Activated CD8-positive, alpha-beta memory T cell treated with anti-CD3 and anti-CD28 coated beads, Interleukin-2, amount 10 ng/mL, durations not matched to agents 7 days and 5 days (primary cell): Measurements from ENCODE around the gene RBFOX1. TPM values are rescaled to one million over a fixed set of nuclear protein-coding genes. Genes with fewer than 3 reads are reported as not detected.

Experiments used
- ATAC-seq: fragments of 150-1000 bp; cut with Tn5 transposase; one replicate; pipeline ENCODE4 v1.10.0; 2021; ENCODE audit warnings: moderate library complexity
- CTCF ChIA-PET: fragments of 350-600 bp; sonication (Branson Sonifier 250); formaldehyde crosslinking; loops from one replicate; lab custom pipeline; 2021; ENCODE audit warnings: antibody characterized with exemption; lab: Charles Lee
- DNase-seq: peaks from one replicate; pipeline ENCODE4 v3.0.0-alpha.2; 2020
- H3K27ac Mint-ChIP-seq: one replicate; pipeline ENCODE4 v1.8.0; 2021; ENCODE audit warnings: mild to moderate bottlenecking, mixed read lengths
- H3K27me3 Mint-ChIP-seq: one replicate; pipeline ENCODE4 v1.8.0; 2021; ENCODE audit warnings: mixed read lengths
- H3K36me3 Mint-ChIP-seq: one replicate; pipeline ENCODE4 v1.8.0; 2021; ENCODE audit warnings: mild to moderate bottlenecking, mixed read lengths
- H3K4me1 Mint-ChIP-seq: one replicate; pipeline ENCODE4 v1.8.0; 2021; ENCODE audit warnings: mixed read lengths
- H3K4me3 Mint-ChIP-seq: one replicate; pipeline ENCODE4 v1.8.0; 2021; ENCODE audit warnings: mild to moderate bottlenecking, moderate library complexity, mixed read lengths
- H3K9me3 Mint-ChIP-seq: one replicate; pipeline ENCODE4 v1.8.0; 2022; ENCODE audit warnings: low read depth, mixed read lengths
- total RNA-seq, 2 experiments: library from RNA; stranded (reverse); gene quantifications; one replicate each; pipeline ENCODE4 v1.2.3, GENCODE V29; 2021

Gene RBFOX1
- total RNA-seq, 2 experiments from 2014 or later = not detected

- H3K27ac Mint-ChIP-seq = no peak overlapping the region
- DNase-seq = no peak
- no peaks in the 10 kb centered on the region for H3K4me1 Mint-ChIP-seq
- H3K9me3 Mint-ChIP-seq = peaks cover 21% of the 10 kb centered on the region
- H3K4me3 Mint-ChIP-seq = no peak overlapping the region
- H3K36me3 Mint-ChIP-seq = no peaks in the 10 kb centered on the region
- ATAC-seq = no peak
- H3K27me3 Mint-ChIP-seq = no peaks in the 10 kb centered on the region
- CTCF ChIA-PET = no interaction called here
These were observed 34.6 kb downstream of the RBFOX1 start for GRCh38 chr16:7366993-7367880.

- no peaks in the 10 kb centered on the region for H3K36me3 Mint-ChIP-seq
- peaks cover 25% of the 10 kb centered on the region for H3K9me3 Mint-ChIP-seq
- DNase-seq (no peak), ATAC-seq (no peak)
- H3K27ac Mint-ChIP-seq = no peak overlapping the region
- H3K4me3 Mint-ChIP-seq = no peak overlapping the region
- H3K4me1 Mint-ChIP-seq = no peaks in the 10 kb centered on the region
- CTCF ChIA-PET = no interaction called here
- no peaks in the 10 kb centered on the region for H3K27me3 Mint-ChIP-seq
These were observed 36.6 kb downstream of the RBFOX1 start for GRCh38 chr16:7369204-7369603.

DNA sequence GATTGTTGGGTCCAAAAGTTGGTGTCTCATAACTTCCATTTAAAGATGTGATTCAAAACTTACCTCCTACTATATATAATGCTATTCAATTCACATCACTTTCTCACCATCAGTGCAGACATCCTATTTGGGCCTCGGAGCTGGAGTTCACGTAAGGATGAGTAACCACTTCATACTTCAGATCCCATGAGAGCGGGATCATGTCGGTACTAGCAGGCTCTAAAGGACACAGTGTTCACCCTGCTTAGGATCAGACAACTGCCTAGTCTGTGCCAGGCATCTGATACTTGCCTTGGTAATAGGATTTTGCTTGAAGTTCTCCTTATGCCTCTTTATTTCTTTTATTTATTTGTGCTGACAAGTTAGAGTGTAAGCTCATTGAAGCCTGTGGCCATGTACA lies 39.5 kb downstream of the RBFOX1 start:
- Mint-ChIP-seq H3K27ac (no peak overlapping the region), H3K36me3 (no peaks in the 10 kb centered on the region), H3K27me3 (no peaks in the 10 kb centered on the region), H3K4me1 (no peaks in the 10 kb centered on the region), H3K4me3 (no peak overlapping the region), H3K9me3 (peaks cover 18% of the 10 kb centered on the region)
- ATAC-seq (no peak), DNase-seq (no peak)
- CTCF ChIA-PET = no interaction called here

DNA sequence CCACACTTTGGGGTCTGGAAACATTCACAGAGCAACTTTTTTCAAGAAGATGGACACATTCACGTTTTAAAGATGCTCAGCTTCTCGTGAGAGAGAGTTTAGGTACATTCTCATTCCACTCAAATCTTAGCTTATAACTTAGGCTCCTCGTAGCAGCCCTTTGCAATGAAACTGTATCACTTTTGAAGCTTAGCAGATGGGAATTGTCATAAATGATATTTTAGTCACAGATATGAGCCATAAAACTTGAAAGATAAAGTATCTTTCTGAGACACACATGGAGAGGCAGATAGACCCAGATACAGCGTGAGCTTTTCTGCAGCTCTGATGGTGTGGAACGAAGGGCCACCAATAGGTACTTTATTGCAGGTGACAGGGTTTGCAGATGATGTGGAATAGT lies 41.1 kb downstream of the RBFOX1 start:
- CTCF ChIA-PET = no interaction called here

GRCh38 chr16:7374614-7375174 lies 42.0 kb downstream of the RBFOX1 start:
- Mint-ChIP-seq H3K36me3 (no peaks in the 10 kb centered on the region), H3K4me1 (no peaks in the 10 kb centered on the region), H3K27me3 (no peaks in the 10 kb centered on the region), H3K4me3 (no peak overlapping the region), H3K27ac (no peak overlapping the region), H3K9me3 (peaks cover 15% of the 10 kb centered on the region)
- ATAC-seq (no peak), DNase-seq (no peak)
- CTCF ChIA-PET = no interaction called here

More for the DNA sequence above, 41.1 kb downstream of the RBFOX1 start:
- no peaks in the 10 kb centered on the region for H3K4me1 Mint-ChIP-seq
- H3K27me3 Mint-ChIP-seq = no peaks in the 10 kb centered on the region
- H3K9me3 Mint-ChIP-seq = peaks cover 18% of the 10 kb centered on the region
- H3K27ac Mint-ChIP-seq = no peak overlapping the region
- no peak overlapping the region for H3K4me3 Mint-ChIP-seq
- H3K36me3 Mint-ChIP-seq = no peaks in the 10 kb centered on the region
- ATAC-seq (no peak), DNase-seq (no peak)

DNA sequence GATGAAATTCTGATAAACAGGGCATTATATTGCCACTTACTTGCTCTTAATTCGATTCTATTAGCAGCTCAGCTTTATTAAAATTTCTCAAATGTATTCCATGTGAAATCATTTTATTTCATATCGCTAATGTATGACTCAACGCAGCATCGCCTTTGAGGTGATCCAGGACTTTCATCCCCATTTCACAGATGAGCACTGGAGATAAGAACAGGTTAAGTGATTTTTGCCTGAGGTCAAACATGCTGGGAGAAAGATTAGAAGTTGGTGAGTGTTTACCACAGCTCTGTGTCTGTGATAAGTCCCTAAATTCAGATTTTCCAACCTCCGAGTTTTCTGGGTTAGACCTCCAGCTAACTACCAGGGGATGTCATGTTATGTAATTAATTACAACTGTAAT lies 43.6 kb downstream of the RBFOX1 start:
- CTCF ChIA-PET = no interaction called here
- no peaks in the 10 kb centered on the region for H3K4me1 Mint-ChIP-seq

GRCh38 chr16:7377231-7377630 lies 44.6 kb downstream of the RBFOX1 start:
- Mint-ChIP-seq H3K4me1 (no peaks in the 10 kb centered on the region), H3K9me3 (peaks cover 10% of the 10 kb centered on the region), H3K27ac (no peak overlapping the region), H3K4me3 (no peak overlapping the region), H3K27me3 (no peaks in the 10 kb centered on the region), H3K36me3 (no peaks in the 10 kb centered on the region)
- ATAC-seq (no peak), DNase-seq (no peak)
- CTCF ChIA-PET = no interaction called here

More for the DNA sequence above, 43.6 kb downstream of the RBFOX1 start:
- Mint-ChIP-seq H3K9me3 (peaks cover 10% of the 10 kb centered on the region), H3K4me3 (no peak overlapping the region), H3K27me3 (no peaks in the 10 kb centered on the region), H3K36me3 (no peaks in the 10 kb centered on the region), H3K27ac (no peak overlapping the region)
- no peak for ATAC-seq
- DNase-seq = no peak

GRCh38 chr16:7378024-7378695 lies 45.5 kb downstream of the RBFOX1 start:
- Mint-ChIP-seq H3K36me3 (no peaks in the 10 kb centered on the region), H3K4me1 (no peaks in the 10 kb centered on the region), H3K27me3 (no peaks in the 10 kb centered on the region)

DNA sequence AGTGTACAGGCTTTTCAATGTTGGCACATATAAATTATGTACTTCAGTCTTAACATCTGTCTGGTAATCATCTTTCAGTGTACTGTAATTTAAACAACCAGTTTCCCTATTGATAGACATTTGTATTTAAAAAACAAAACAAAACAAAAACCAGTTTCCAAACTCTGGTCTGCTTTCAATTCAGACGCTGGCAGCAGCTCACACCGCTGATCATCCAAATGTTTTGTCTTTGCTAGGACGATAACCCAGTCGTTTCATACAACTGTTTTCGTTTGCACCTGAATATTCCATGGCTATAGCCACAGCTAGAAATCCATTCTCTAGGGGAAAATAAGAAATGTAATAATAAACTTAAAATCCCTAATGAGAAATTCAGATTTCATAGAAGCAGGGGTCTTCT lies 47.8 kb downstream of the RBFOX1 start:
- Mint-ChIP-seq H3K27ac (no peak overlapping the region), H3K27me3 (no peaks in the 10 kb centered on the region), H3K4me3 (no peak overlapping the region), H3K36me3 (no peaks in the 10 kb centered on the region), H3K9me3 (peaks cover 14% of the 10 kb centered on the region), H3K4me1 (no peaks in the 10 kb centered on the region)
- CTCF ChIA-PET = no interaction called here
- DNase-seq (no peak), ATAC-seq (no peak)

More at GRCh38 chr16:7378024-7378695, 45.5 kb downstream of the RBFOX1 start:
- no peak overlapping the region for H3K27ac Mint-ChIP-seq
- CTCF ChIA-PET = no interaction called here
- H3K9me3 Mint-ChIP-seq = peaks cover 8% of the 10 kb centered on the region
- ATAC-seq = no peak
- no peak for DNase-seq
- no peak overlapping the region for H3K4me3 Mint-ChIP-seq

- no peak overlapping the region for H3K4me3 Mint-ChIP-seq
- ATAC-seq (no peak), DNase-seq (no peak)
- no peaks in the 10 kb centered on the region for H3K36me3 Mint-ChIP-seq
- CTCF ChIA-PET = no interaction called here
- no peaks in the 10 kb centered on the region for H3K4me1 Mint-ChIP-seq
- no peak overlapping the region for H3K27ac Mint-ChIP-seq
- H3K9me3 Mint-ChIP-seq = peaks cover 14% of the 10 kb centered on the region
- no peaks in the 10 kb centered on the region for H3K27me3 Mint-ChIP-seq
These were observed 48.3 kb downstream of the RBFOX1 start for GRCh38 chr16:7380911-7381310.

- Mint-ChIP-seq H3K36me3 (no peaks in the 10 kb centered on the region), H3K4me3 (no peak overlapping the region), H3K4me1 (no peaks in the 10 kb centered on the region), H3K27me3 (no peaks in the 10 kb centered on the region), H3K27ac (no peak overlapping the region), H3K9me3 (peaks cover 14% of the 10 kb centered on the region)
- CTCF ChIA-PET = no interaction called here
- ATAC-seq (no peak), DNase-seq (no peak)
These were observed 49.0 kb downstream of the RBFOX1 start for GRCh38 chr16:7381671-7382070.

DNA sequence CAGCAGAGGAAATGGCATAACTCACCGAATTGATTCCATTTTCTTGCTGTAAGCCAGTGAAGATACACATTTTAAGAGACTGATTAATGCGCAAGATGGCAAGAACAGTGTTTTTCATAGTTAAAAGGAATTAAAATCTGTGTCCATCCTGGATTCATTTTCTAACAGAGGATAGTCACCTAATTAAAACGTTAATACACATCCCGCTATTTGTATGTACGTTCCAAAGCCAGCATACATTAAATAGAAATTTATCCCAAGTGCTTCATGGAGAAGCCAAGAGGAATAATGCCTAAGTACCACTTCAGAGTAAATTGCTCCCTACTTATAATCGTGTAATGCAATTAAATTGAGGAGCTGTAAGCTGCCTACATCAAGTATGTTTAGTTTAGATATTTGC lies 49.9 kb downstream of the RBFOX1 start:
- Mint-ChIP-seq H3K27ac (no peak overlapping the region), H3K9me3 (peaks cover 17% of the 10 kb centered on the region), H3K4me1 (no peaks in the 10 kb centered on the region), H3K36me3 (no peaks in the 10 kb centered on the region), H3K4me3 (no peak overlapping the region), H3K27me3 (no peaks in the 10 kb centered on the region)
- no peak for DNase-seq
- CTCF ChIA-PET = no interaction called here
- no peak for ATAC-seq

- CTCF ChIA-PET = no interaction called here
- Mint-ChIP-seq H3K9me3 (peaks cover 27% of the 10 kb centered on the region), H3K4me3 (no peak overlapping the region), H3K27ac (no peak overlapping the region), H3K36me3 (no peaks in the 10 kb centered on the region), H3K27me3 (no peaks in the 10 kb centered on the region), H3K4me1 (no peaks in the 10 kb centered on the region)
- no peak for DNase-seq
- ATAC-seq = no peak
These were observed 58.3 kb downstream of the RBFOX1 start for GRCh38 chr16:7390974-7391373.

- H3K9me3 Mint-ChIP-seq = peaks cover 27% of the 10 kb centered on the region
- no peaks in the 10 kb centered on the region for H3K27me3 Mint-ChIP-seq
- CTCF ChIA-PET = no interaction called here
- H3K36me3 Mint-ChIP-seq = no peaks in the 10 kb centered on the region
- no peak for DNase-seq
- no peaks in the 10 kb centered on the region for H3K4me1 Mint-ChIP-seq
- no peak for ATAC-seq
- H3K27ac Mint-ChIP-seq = no peak overlapping the region
- no peak overlapping the region for H3K4me3 Mint-ChIP-seq
These were observed 59.0 kb downstream of the RBFOX1 start for GRCh38 chr16:7391694-7392093.
